GM18868 (cell line): ENCODE results near the gene TMEM91.
"Not testable (repeated sequence)": the region's sequence is repeated elsewhere in the genome, so short reads cannot be mapped to it uniquely, and the experiment has no call there.

ENCODE experiments used
- ATAC-seq: cut with Tn5 transposase; IDR thresholded peaks from one replicate; pipeline ENCODE4 v1.9.1; 2021; ENCODE audit warnings: mild to moderate bottlenecking, moderate library complexity; ENCODE audit not compliant: unreplicated experiment

The TMEM91 gene

DNA sequence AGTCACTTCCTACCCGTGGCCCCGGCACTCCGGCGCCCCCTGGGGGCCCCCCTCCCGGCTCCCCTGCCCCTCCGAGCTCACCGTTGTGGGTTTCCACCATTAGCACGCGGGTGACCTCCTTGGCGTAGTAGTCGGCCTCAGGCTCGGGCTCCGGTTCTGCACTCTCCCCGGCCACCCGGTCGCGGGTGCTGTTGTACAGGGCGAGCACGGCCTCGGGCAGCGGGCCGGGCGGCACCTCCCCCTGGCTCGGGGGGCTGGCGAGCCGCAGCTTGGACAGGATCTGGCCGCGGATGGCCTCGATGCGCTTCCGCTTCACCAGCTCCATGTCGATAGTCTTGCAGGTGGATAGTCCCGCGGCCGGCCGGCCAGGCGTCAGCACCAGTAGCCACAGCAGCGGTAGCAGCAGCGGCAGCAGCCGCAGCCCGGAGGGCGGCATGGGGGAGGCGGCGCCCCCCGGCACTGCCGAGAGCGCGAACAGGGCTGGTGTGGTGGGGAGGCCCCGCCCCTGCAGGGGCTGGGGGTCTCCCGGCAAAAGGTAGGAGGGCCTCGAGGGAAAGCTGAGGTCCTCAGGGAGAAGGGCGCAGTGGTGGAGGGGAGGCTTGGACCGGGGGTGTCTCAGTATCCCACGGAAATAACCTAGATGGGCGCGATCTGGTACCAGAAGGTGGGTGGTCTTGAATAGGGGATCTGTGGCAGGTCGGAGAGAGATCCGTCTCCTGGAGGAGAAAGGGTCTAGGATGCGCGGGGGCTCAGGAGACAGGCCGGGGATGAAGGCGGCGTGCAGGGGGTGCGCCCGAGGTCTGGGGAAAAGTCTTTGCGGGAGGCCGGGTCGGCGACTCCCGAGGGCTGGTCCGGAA is 23.5 kb upstream of the TMEM91 start:
- ATAC-seq: no peak

DNA sequence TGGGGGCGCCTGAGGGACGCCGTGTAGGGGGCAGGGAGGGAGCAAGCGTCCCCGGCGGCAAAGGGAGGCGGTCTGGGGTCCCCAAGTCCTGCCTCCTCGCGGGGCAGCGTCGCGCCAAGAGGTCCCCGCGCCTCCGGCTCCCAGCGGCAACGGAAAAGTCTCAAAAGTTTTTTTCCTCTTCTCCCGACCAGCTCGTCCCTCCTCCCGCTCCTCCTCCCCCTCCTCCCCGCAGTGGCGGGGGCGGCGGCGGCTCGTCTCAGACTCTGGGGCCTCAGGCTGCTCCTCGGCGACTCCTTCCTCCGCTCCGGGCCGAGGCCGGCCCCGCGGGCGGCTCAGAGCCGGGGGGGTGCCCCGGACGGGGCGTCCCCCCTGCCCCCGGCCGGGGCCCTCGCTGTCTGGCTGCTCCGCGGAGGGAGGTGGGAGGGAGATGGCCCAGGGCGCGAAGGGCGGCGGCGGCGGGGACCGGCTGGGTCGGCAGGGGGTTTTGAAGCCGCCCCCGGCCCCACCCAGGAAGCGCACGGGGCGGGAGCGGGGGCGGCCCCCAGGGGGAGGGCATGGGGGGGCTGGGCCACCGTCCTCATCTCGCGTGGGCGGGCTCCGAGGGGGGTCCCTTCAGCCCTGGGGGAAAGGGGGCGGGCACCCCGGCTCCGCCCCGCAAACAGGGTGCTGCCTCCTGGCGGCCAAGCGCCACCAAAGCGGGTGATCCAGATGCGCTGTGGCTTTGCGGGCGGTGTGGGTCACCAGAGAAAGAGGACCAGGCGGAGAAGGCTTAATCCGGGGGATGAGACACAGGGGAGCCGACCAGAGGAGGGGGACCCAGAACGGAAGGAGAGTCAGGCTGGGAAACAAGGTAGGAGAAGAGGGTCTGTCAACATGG is 22.6 kb upstream of the TMEM91 start, which contains the start of gene TGFB1:
Gene TGFB1, minus strand, starts transcription at position 457 of the 877 bp plus-strand sequence. CDS start 878 bp downstream, outside the sequence.
- peak; percentile 47 for ATAC-seq

DNA sequence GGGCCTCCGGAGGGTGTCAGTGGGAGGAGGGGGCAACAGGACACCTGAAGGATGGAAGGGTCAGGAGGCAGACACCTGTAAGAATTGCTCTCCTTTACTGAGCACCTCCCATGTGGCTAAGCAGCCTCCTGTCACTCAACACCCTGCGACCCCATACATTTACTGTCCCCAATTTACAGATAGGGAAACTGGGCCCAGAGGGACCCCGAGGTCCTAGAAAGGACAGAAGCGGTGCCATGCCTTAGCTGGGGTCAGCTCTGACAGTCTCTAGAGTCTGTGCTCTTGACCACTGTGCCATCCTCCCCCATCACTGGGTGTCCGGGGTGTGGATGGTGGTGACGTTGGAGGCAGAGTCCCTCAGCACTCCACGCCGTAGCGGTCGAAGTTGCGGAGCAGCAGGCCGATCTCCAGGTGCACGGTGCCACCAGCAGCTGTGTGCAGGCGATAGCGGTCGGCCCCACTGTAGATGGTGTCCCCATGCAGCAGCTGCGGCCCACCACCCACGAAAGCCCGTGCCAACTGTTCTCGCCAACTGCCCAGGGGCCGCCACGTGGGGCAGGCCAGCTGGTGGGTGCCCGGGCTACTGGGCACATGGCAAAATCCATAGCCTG is 21.9 kb upstream of the TMEM91 start:
- no peak for ATAC-seq

DNA sequence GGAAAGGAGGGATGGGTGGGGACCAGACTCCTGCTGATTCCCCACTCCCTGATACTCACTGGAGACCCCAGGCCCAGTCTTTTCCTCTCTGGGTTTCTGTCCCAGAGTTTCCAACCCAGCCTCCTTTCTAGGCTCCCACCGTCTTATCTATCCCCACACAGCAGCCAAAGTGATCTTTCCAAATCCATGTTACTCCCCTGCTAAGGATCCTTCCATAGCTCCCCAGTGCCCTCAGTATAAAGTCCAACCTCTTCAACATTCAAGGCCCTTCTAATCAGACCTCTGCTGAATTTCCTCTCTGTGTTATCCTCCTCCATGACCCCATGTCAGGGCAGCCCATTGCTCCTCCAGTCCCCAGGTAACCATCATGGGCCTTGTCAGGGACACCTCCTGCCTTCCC is 21.3 kb upstream of the TMEM91 start:
- ATAC-seq: no peak

DNA sequence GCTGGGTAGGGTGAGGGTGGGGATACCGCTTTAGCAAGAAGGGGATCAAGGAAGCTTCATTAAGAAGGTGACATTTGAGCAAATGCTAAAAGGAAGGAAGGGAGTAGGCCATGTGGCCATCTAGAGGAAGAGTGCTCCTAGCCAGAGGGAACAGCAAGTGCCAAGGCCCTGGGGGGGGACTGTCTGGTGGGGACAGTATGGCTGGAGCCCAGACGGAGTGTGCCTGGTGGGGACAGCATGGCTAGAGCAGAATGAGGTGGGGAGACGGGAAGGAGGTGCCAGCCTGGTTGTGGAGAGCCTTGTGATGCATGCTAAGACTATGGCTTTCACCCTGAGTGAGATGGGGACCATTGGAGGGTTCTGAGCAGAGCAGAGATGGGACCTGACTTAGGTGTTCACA is 20.5 kb upstream of the TMEM91 start:
- ATAC-seq: no peak

DNA sequence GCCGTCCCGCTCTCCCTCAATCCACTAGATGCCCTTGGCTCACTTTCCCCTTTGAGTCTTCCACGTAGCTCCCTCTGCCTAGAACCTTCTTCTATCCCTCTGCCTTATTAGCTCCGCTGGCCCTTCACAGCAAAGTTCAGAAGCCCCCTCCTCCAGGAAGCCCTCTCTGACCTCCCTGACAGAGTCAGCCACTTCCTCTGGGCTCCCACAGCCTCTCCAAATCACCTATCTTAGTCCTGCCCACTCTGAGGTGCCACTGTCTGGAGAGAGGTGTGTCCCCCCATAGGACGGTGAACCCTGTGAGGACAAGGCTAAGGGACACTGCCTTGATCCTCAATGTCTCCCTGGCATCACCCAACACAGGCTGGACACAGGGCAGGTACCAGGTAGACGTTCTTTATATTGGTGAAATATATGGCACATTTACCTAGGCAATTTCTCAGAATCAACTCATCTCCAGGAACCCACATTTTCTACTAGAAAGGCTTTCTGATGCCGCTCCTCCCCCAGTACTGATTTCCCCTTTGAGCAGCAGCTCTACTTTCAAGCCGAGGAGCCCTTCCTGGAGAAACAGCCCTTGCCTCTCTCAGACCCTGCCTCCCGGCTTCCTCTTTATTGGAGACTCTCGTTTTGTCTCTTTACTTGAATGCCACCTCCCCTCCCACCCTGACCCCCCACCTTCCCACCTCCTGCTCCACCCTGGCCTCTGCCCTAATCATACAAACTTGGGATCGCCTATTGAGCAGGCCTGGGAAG is 19.2 kb upstream of the TMEM91 start:
- ATAC-seq: no peak

DNA sequence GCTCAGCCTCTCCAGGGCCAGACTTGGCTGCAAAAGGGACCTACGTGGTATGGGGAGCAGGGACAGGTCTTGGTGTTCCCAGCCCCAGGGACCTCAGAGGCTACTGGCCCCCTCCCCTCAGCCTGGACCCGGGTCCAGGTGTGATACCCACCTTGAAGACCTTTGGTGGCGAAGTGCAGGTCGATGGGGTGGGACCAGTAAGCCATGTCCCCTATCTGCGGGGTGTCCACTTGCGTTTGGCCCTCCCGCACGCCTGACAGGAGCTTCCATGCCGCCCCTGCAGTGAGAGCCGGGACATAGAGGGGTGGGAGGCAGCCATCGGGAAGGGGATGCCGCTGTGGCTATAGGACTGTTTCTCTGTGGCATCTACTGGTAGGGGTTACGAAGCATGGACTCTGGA is 18.6 kb upstream of the TMEM91 start:
- no peak for ATAC-seq

DNA sequence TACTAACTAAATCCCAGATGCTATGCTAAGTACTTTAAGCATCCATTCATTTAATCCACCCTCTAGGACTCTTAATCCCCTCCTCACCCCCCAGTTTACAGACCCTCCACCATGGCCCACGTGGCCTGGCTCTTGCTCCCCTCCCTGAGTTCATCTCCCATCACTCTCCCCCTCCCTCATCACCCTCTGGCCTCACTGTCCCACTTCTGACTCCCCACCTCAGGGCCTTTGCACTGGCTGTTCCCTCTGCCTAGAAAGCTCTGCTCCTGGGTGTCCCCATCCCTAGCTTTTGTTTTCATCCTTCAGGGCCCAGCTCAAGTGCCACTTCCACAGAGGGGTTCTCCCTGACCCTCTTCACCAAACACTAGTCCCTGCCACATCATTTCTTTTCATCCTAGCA is 16.6 kb upstream of the TMEM91 start:
- no peak for ATAC-seq

DNA sequence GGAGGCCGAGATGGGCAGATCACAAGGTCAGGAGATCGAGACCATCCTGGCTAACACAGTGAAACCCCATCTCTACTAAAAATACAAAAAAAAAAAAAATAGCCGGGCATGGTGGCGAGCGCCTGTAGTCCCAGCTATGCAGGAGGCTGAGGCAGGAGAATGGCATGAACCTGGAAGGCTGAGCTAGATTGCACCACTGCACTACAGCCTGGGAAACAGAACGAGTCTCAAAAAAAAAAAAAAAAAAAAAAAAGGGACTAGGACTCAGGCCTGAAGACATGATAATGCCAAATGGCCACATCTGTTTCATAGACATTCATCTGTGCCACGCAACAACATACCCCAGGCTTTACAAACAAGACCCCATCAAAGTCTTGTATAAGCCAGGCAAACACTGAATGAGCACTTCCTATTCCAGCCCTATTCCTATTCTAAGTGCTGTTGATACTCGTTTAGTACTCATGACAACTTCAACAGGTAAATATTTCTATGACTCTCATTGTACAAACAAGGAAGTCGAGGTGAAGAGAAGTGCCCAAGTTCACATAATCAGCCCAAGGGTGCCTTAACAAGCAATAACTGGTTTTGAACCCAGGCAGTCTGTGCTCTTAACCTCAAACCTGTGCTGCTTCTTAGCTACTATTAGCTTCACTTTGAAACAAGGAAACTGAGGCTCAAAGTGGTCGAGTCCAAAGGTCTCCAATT is 14.0 kb upstream of the TMEM91 start:
- ATAC-seq: no peak

DNA sequence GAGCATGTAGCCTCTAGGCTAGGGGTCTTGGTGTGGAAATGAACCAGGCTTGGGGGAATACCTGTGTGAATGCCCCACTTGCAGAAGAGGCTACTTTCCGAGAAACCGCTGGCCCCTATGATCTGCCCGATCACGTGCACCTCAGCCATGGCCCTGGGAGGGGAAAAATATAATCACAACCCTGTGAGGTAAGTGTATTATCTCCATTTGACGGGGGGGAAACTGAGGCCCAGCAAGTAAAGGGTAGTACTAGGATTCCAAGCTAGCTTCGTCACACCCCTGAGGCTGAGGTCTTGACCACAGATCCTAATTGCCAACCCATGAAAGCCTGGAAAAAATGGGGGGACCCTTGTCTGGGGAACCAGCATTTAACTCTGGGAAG is 13.0 kb upstream of the TMEM91 start:
- ATAC-seq: no peak

DNA sequence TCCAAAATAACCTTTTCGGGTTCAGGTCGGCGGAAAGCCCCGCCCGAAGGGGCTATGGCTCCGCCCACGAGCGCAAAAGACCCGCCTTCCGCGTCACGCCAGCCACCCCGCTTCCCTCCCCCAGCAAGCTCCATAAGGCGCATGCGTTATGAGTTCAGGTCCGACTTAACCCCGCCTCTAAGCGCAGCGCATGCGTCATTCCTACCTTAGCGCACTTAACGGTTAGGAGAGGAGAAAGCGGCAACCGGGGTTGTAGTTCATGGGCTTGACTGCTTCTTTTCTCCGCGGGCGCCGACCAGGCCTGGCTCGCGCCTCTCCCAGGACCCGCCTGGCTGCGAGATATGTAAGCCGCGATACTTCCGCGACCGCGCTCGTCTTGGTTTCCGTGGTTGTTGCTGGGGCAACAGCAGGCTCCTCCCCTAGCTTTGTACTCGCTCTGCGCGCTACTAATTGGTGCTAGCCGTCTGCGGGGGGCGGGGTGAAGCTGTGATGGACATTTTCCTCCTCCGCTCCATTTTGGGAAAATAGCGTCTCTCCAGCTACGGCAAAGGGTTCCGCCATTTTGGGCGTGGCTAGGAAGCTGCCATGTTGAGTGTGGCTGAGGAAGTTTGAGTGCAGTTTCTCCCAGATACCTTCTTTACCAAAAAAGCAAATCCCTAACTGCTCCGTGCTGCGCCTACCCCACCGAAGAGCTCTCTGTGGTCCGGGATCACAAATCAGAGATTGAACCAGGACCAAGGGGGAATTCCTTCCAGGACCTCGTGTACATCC is 12.4 kb upstream of the TMEM91 start, which contains the start of gene B9D2:
Gene B9D2, minus strand, starts transcription at position 397 of the 771 bp plus-strand sequence. CDS start 630 bp downstream, outside the sequence.
- peak; percentile 81 for ATAC-seq

DNA sequence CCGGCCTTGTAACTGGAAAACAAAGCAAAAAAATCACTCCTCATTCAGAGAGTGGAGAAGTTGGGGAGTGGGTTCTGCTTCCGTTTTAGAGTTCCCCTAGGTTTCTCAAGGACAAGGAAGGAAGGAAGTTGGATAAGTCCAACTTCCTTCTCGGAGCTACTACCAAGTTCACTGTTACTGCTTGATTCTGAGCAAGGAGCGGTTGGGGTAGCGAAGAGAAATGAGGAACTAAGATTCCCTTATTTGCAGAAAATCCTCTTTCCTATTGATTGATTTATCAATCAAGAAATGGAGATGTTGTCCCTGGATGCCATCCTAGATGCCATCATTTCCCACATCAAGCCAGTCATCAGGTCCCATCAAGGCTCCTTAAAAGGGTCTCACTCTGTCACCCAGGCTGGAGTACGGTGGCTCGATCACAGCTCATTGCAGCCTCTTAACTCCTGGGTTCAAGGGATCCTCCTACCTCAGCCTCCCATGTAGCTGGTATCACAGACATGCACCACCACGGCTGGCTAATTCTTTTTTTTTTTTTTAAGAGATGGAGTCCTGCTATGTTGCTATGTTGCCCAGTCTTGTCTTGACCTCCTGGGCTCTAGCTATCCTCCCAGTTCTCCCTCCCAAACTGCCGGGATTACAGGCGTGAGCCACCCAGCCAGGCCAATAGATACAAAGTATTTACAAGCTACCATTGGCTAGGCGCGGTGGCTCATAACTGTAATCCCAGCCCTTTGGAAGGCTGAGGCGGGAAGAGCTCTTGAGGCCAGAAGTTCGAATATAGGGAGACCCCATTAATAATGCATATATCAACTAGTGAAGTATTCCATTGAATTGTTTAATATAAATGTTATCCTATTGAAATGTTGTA is 11.6 kb upstream of the TMEM91 start:
- no peak for ATAC-seq

DNA sequence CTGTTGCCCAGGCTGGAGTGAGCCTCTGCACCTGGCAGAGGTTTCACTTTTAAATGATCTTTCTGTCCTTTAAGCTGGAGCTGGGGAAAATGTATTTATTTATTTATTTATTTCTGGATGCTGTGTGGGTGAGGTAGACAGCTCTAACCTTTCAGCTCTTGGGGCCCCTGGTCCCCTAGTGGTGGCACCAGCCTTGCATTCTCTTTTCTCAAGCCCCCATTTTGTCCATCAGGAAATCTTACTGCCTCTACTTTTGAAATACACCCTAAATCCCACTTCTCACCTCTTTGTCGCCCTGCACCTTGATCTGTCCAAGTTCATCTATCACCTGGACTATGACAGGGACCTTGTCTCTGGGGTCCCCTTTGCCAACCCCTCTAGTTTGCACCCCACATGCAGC is 10.2 kb upstream of the TMEM91 start:
- ATAC-seq: no peak

DNA sequence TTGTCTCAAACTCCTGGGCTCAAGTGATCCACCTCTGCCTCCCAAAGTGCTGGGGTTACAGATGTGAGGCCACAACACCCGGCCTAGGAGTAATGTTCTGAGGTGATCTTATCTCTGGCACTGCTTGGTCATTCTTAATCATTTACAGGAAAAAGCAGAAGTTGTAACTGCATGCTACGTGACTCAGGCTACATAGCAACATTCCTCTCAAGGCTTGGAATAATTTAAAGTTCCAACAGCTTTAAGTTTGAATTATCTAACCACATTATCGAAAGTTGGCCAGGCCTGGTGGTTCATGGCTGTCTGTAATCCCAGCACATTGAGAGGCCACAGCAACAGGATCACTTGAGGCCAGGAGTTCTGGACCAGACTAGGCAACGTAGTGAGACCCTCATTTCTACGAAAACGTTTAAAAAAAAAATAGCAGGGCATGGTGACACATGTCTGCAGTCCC is 8.5 kb upstream of the TMEM91 start:
- no peak for ATAC-seq

DNA sequence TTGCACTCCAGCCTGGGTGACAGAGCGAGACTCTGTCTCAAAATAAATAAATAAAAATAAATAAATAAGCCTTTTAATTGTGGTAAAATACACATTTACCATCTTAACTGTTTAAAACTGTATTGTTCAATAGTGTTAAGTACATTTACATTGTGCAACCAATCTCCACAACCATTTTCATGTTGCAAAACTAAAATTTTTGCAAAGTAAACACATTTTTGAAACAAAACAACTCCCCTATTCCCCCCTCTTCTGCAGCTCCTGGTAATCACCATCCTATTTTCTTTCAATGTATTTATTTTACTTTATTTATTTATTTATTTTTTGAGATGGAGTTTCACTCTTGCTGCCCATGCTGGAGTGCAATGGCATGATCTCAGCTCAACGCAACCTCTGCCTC is 6.6 kb upstream of the TMEM91 start:
- no peak for ATAC-seq

DNA sequence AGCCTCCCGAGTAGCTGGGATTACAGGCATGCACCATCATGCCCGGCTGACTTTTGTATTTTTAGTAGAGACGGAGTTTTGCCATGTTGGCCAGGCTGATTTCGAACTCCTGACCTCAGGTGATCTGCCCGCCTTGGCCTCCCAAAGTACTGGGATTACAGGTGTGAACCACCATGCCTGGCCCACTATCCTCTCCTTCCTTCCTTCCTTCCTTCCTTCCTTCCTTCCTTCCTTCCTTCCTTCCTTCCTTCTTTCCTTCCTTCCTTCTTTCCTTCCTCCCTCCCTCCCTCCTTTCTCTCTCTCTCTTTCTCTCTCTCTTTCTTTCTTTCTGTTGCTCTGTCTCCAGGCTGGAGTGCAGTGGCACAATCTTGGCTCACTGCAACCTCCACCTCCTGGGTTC is 5.2 kb upstream of the TMEM91 start:
- ATAC-seq: not testable (repeated sequence)

DNA sequence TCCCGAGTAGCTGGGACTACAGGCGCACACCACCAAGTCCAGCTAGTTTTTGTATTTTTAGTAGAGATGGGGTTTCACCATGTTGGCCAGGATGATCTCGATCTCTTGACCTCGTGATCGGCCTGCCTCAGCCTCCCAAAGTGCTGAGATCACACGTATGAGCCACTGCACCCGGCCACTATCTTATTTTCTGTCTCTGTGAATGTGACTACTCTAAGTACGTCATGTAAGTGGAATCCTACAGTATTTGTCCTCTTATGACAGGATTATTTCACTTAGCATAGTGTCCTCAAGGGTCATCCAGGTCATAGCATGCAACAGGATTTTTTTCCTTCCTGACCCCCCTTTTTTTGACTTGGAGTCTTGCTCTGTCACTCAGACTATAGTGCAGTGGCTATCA is 4.8 kb upstream of the TMEM91 start:
- no peak for ATAC-seq

DNA sequence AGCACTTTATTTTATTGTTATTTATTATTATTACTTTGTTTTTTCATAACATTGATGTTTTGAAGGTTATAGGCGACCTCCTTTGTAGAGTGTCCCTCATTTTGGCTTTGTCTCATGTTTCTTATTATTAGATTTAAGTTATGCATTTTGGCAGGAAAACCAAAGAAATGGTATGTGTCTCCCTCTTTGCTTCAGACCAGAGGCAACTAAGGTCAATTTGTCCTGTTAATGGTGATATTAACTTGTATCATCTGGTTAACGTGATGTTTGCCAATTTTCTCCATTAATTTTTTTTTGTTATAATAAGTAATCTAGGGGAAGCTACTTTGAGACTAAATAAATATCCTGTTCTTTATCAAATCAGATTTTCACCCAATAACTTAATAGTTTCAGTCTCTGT is 3.8 kb upstream of the TMEM91 start:
- no peak for ATAC-seq
